GM12878 (cell line): ENCODE results near the gene PNMA1. TPM values are rescaled to one million over a fixed set of nuclear protein-coding genes. Genes with fewer than 3 reads are reported as not detected.

Source experiments
- ATF7 ChIP-seq: fragments of 450-650 bp; IDR thresholded peaks from 2 replicates; pipeline ENCODE4 v1.6.1; 2016; ENCODE audit warnings: low read depth, mild to moderate bottlenecking
- CBFB ChIP-seq: IDR thresholded peaks from 2 replicates; pipeline ENCODE4 v1.6.1; 2016; ENCODE audit warnings: antibody characterized with exemption, low read depth
- CBX3 ChIP-seq: fragments of 200-600 bp; sonication (generic); IDR thresholded peaks from 2 replicates; pipeline ENCODE4 v1.6.1; 2016; ENCODE audit warnings: low read depth, borderline replicate concordance
- CHD2 ChIP-seq: IDR thresholded peaks from 2 replicates; pipeline ENCODE4 v1.6.1; 2011; ENCODE audit warnings: low read depth, low read length, improper control_type of control experiment, borderline replicate concordance
- CHD4 ChIP-seq: fragments of 200-600 bp; sonication (generic); IDR thresholded peaks from 2 replicates; pipeline ENCODE4 v1.6.1; 2016; ENCODE audit warnings: mild to moderate bottlenecking
- CREM ChIP-seq: IDR thresholded peaks from 2 replicates; pipeline ENCODE4 v1.6.1; 2014; ENCODE audit warnings: antibody characterized with exemption, low read depth
- EP300 ChIP-seq, 2 experiments: fragments of 150-350 bp in 1 of 2; IDR thresholded peaks; 2 replicates each; pipeline ENCODE4 v1.6.1; 2011 to 2012; ENCODE audit warnings: low read depth in 2 of 2, low read length in 2 of 2, borderline replicate concordance in 1 of 2, improper control_type of control experiment in 1 of 2, inconsistent platforms in 1 of 2; ENCODE audit not compliant: control insufficient read depth in 1 of 2
- GABPA ChIP-seq: IDR thresholded peaks from 2 replicates; pipeline ENCODE4 v1.6.1; 2014; ENCODE audit warnings: antibody characterized with exemption, low read depth, mild to moderate bottlenecking, inconsistent platforms
- IKZF2 ChIP-seq, 2 experiments: fragments of 450-650 bp; IDR thresholded peaks; 2 replicates each; pipeline ENCODE4 v1.6.1; 2017; ENCODE audit warnings: mild to moderate bottlenecking in 2 of 2, moderate library complexity in 2 of 2
- JUND ChIP-seq: IDR thresholded peaks from 2 replicates; pipeline ENCODE4 v1.6.1; 2012; ENCODE audit warnings: low read depth, mild to moderate bottlenecking, low read length, improper control_type of control experiment, moderate library complexity
- MXI1 ChIP-seq: fragments of 150-350 bp; IDR thresholded peaks from 2 replicates; pipeline ENCODE4 v1.6.1; 2011; ENCODE audit warnings: low read depth, mild to moderate bottlenecking, inconsistent platforms, low read length, improper control_type of control experiment
- MYC ChIP-seq: IDR thresholded peaks from 2 replicates; pipeline ENCODE4 v1.6.1; 2011; ENCODE audit warnings: mild to moderate bottlenecking, low read length, moderate library complexity, inconsistent platforms; ENCODE audit not compliant: insufficient read depth, insufficient replicate concordance, insufficient read length, severe bottlenecking
- NKRF ChIP-seq: fragments of 450-650 bp; conservative IDR thresholded peaks from 2 replicates; pipeline ENCODE4 v1.6.1; 2017; ENCODE audit warnings: mild to moderate bottlenecking, moderate library complexity
- PML ChIP-seq: IDR thresholded peaks from 2 replicates; pipeline ENCODE4 v1.6.1; 2012; ENCODE audit warnings: low read length, inconsistent platforms
- POLR2AphosphoS2 ChIP-seq: IDR thresholded peaks from 2 replicates; pipeline ENCODE4 v1.6.1; 2011; ENCODE audit warnings: low read depth, mild to moderate bottlenecking, low read length, improper control_type of control experiment, moderate library complexity
- RAD51 ChIP-seq: fragments of 450-650 bp; IDR thresholded peaks from 2 replicates; pipeline ENCODE4 v1.6.1; 2016; ENCODE audit warnings: moderate library complexity, mild to moderate bottlenecking, inconsistent platforms
- RELA ChIP-seq: fragments of 450-650 bp; IDR thresholded peaks from 2 replicates; pipeline ENCODE4 v1.8.0; 2014; ENCODE audit warnings: borderline replicate concordance; ENCODE audit not compliant: partially characterized antibody
- SIN3A ChIP-seq: IDR thresholded peaks from 2 replicates; pipeline ENCODE4 v1.6.1; 2012; ENCODE audit warnings: low read depth, low read length, improper control_type of control experiment
- TBL1XR1 ChIP-seq: IDR thresholded peaks from 2 replicates; pipeline ENCODE4 v1.6.1; 2012; ENCODE audit warnings: low read depth, low read length, improper control_type of control experiment
- TCF12 ChIP-seq: IDR thresholded peaks from 2 replicates; pipeline ENCODE4 v1.6.1; 2011; ENCODE audit warnings: low read depth, mild to moderate bottlenecking, low read length
- TCF7 ChIP-seq: IDR thresholded peaks from 2 replicates; pipeline ENCODE4 v1.6.1; 2014; ENCODE audit warnings: antibody characterized with exemption, borderline replicate concordance
- ZNF384 ChIP-seq: IDR thresholded peaks from 2 replicates; pipeline ENCODE4 v1.6.1; 2012; ENCODE audit warnings: low read depth, mild to moderate bottlenecking, low read length, improper control_type of control experiment, borderline replicate concordance
- polyA plus RNA-seq, 11 experiments: library from polyadenylated mRNA; depleted of rRNA in 4 of 11; unstranded in 6 of 11; stranded (reverse) in 5 of 11; fragments of >200 nt; fragmentation: Nextera tagmentation in 4 of 11; fragmentation: Illumina TruSeq in 1 of 11; extraction: Ambion mirVana in 4 of 11; extraction: Trizol in 1 of 11; gene quantifications; 1 replicate in 1 of 11; 2 replicates in 10 of 11; pipeline versions ENCODE4 v1.2.1 to v1.2.3, GENCODE V29; 2011 to 2016; ENCODE audit warnings: inconsistent platforms in 2 of 11, missing spikeins in 2 of 11, low read depth in 1 of 11
- total RNA-seq, 4 experiments: library from RNA; depleted of rRNA in 3 of 4; stranded (reverse); fragments of >200 nt in 3 of 4; fragmentation: Illumina TruSeq in 1 of 4; extraction: Trizol in 1 of 4; gene quantifications; 2 replicates each; pipeline versions ENCODE4 v1.2.1 to v1.2.3, GENCODE V29; 2013 to 2021
- TF ChIP-seq, protein P1 (sequence below): fragments of 450-650 bp; IDR thresholded peaks from 2 replicates; pipeline ENCODE4 v1.6.1; 2016; ENCODE audit warnings: mild to moderate bottlenecking, moderate library complexity, borderline replicate concordance
- TF ChIP-seq, protein P2 (sequence below): IDR thresholded peaks from 2 replicates; pipeline ENCODE4 v1.6.1; 2012; ENCODE audit warnings: low read depth, low read length, improper control_type of control experiment

PNMA1 gene
- total and polyA plus RNA-seq, 10 of the 15 experiments (the other 5 are each of a cell fraction or from before 2014, with no cell fraction given) = 1.8 to 39.3 (median 11.1) TPM

DNA sequence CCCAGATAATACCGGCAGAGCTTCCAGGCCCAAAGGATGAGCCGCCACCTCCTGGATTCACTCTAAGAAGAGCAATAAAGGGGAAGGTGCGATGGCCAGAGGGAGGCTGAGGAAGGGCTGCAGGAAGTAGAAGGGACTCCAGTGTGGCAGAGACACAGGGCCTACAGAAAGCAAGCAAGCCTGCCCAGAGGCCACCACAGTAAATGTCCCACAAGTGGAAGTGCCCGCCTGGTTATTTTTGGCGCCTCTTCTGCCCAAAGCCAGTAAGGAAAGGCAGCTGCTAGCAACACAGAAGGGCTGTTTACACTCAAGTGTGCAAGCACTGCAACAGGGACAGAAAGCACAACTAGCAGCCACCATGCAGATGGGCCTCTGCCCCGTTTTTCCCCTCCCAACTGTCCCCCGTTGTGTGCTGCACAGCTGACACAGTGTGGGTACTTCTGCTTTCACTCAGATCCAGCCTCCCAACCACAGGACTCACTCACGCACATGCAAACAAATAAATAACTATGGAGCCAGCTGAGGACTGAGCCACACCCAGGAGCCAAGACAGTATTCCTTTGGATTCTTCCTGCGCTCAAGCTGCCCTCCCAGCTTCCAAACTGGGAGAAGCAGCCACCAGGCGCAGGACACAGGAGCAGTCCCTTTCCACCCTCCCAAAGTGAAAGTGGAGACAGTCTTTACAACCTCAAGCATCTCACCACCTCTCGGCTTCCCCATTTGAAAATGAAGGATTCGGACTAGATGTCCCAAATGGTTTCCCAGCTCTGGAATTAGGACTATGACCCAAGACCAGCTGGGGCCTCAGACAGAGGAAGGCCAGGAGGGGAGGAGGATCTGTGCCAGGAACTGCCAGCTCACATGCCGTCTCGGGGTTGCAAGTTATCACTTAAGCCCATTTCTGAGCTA is 40.0 kb upstream of the PNMA1 start (continued):
- TF ChIP-seq JUND (0 out of 2 replicates have a peak, but pooled peaks have one; percentile 36), SIN3A (peak; percentile 87; the same call in 1 of the 2 replicates), TCF12 (peak; percentile 96), POLR2AphosphoS2 (no peak), CHD2 (0 out of 2 replicates have a peak, but pooled peaks have one; percentile 48), TBL1XR1 (peak; percentile 74), RAD51 (no peak), GABPA (no peak), ZNF384 (no peak), CREM (peak; percentile 84), CBFB (peak; percentile 81; the same call in 1 of the 2 replicates), IKZF2 (IDR thresholded peaks at IDR 0.05) (peak; percentile 90 to 92), MYC (no peak), ATF7 (peak; percentile 32; the same call in 1 of the 2 replicates), RELA (peak; percentile 50), CBX3 (no peak), CHD4 (no peak), MXI1 (peak; percentile 74; the same call in 1 of the 2 replicates), PML (no peak), NKRF (peak; percentile 66; the same call in 1 of the 2 replicates), TCF7 (no peak), EP300 (IDR thresholded peaks at IDR 0.05; ENCODE audit: borderline replicate concordance in 1 of 2, control insufficient read depth in 1 of 2, low read depth in 2 of 2, low read length in 2 of 2) (peak; percentile 82 to 84)
- TF ChIP-seq, protein P1, sequence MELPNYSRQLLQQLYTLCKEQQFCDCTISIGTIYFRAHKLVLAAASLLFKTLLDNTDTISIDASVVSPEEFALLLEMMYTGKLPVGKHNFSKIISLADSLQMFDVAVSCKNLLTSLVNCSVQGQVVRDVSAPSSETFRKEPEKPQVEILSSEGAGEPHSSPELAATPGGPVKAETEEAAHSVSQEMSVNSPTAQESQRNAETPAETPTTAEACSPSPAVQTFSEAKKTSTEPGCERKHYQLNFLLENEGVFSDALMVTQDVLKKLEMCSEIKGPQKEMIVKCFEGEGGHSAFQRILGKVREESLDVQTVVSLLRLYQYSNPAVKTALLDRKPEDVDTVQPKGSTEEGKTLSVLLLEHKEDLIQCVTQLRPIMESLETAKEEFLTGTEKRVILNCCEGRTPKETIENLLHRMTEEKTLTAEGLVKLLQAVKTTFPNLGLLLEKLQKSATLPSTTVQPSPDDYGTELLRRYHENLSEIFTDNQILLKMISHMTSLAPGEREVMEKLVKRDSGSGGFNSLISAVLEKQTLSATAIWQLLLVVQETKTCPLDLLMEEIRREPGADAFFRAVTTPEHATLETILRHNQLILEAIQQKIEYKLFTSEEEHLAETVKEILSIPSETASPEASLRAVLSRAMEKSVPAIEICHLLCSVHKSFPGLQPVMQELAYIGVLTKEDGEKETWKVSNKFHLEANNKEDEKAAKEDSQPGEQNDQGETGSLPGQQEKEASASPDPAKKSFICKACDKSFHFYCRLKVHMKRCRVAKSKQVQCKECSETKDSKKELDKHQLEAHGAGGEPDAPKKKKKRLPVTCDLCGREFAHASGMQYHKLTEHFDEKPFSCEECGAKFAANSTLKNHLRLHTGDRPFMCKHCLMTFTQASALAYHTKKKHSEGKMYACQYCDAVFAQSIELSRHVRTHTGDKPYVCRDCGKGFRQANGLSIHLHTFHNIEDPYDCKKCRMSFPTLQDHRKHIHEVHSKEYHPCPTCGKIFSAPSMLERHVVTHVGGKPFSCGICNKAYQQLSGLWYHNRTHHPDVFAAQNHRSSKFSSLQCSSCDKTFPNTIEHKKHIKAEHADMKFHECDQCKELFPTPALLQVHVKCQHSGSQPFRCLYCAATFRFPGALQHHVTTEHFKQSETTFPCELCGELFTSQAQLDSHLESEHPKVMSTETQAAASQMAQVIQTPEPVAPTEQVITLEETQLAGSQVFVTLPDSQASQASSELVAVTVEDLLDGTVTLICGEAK = no peak
- TF ChIP-seq, protein P2, sequence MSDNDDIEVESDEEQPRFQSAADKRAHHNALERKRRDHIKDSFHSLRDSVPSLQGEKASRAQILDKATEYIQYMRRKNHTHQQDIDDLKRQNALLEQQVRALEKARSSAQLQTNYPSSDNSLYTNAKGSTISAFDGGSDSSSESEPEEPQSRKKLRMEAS = peak; percentile 62; the same call in 1 of the 2 replicates
